Gastrocnemius medialis (tissue), 4 donors: ENCODE results near the gene CBX5.

ENCODE experiments used
- POLR2A ChIP-seq, 2 donors: fragments of 450-650 bp; IDR thresholded peaks; one replicate each; pipeline ENCODE4 v1.6.1; 2017; ENCODE audit warnings: antibody characterized with exemption in 2 of 2, mild to moderate bottlenecking in 2 of 2, moderate library complexity in 2 of 2
- TF ChIP-seq, protein P1 (sequence below), 5 experiments: fragments of 450-650 bp in 3 of 5; fragments of 200-600 bp in 2 of 5; sonication (generic) in 2 of 5; IDR thresholded peaks in 4 of 5; conservative IDR thresholded peaks in 1 of 5; 1 replicate in 4 of 5; 2 replicates in 1 of 5; pipeline ENCODE4 v1.5.1; 2016 to 2019; ENCODE audit warnings: antibody characterized with exemption in 5 of 5, mild to moderate bottlenecking in 3 of 5, moderate library complexity in 3 of 5

DNA sequence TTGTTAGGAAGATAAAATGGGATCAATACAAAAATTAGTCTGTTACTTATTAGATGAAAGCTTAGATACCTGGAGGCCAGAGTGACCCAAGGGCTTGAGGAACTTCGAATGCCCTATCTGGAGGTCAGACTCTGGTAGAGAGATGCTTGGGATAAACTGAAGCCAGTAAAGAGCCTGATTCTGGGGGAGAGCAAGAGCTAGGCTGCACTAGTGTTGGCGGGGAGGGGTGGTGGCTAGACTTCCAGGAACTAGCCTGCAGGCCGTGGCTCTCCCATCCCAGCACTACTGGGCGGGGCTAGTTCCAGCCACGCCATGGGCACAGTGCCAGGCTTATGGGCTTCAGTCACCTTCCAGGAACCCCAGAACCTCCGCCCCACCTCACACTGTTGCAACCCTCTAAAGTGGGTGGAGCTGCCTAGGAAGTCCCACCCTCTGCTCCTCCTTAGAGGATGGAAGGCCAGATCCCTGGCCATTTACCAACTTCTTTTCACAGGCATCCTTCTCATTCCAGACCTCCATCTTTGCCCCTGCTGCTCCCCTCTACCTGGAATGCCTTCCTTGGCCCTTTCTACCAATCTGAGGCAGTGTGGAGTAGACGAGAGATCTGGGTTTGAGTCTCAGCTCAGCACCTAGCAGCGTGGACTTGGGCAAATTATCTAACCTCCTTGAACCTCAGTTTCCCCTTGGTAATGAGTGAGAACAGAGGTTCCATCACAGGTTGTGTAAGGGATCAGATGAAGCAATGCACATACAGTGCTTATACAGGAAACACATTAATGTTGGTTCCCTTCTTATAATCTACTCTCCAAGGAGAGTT lies 27.2 kb upstream of the CBX5 start:
- TF ChIP-seq, protein P1, sequence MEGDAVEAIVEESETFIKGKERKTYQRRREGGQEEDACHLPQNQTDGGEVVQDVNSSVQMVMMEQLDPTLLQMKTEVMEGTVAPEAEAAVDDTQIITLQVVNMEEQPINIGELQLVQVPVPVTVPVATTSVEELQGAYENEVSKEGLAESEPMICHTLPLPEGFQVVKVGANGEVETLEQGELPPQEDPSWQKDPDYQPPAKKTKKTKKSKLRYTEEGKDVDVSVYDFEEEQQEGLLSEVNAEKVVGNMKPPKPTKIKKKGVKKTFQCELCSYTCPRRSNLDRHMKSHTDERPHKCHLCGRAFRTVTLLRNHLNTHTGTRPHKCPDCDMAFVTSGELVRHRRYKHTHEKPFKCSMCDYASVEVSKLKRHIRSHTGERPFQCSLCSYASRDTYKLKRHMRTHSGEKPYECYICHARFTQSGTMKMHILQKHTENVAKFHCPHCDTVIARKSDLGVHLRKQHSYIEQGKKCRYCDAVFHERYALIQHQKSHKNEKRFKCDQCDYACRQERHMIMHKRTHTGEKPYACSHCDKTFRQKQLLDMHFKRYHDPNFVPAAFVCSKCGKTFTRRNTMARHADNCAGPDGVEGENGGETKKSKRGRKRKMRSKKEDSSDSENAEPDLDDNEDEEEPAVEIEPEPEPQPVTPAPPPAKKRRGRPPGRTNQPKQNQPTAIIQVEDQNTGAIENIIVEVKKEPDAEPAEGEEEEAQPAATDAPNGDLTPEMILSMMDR (IDR thresholded peaks at IDR 0.05 in 4 of 5, conservative IDR thresholded peaks at IDR 0.05 in 1 of 5) = no peak
- no peak for TF ChIP-seq POLR2A (IDR thresholded peaks at IDR 0.05)
